ENCODE data around the gene COL5A2.

COL5A2 gene

GRCh38 chr2:189046320-189046719, 133.2 kb downstream of the COL5A2 start:
- no peak for DNase-seq

DNA sequence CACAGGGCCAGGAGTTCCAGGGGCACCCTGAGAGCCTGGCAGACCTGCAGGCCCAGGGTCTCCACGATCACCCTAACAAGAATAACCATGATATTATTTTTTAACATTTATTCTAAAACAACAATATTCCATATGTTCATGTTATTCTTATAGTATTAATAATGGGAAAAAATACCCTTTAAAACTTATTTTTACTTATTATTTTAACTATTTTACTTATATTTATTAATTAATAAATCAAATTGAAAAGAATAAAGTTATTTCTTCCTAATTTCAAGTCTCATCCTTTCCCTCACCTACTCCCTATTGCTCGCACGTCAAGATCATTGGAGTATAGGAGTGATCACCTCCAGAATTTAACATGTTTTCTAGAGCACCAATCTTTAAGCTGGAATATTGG, 133.7 kb downstream of the COL5A2 start:
- DNase-seq: no peak

- no peak for DNase-seq
Measured at GRCh38 chr2:189037518-189037917, 142.0 kb downstream of the COL5A2 start.

DNA sequence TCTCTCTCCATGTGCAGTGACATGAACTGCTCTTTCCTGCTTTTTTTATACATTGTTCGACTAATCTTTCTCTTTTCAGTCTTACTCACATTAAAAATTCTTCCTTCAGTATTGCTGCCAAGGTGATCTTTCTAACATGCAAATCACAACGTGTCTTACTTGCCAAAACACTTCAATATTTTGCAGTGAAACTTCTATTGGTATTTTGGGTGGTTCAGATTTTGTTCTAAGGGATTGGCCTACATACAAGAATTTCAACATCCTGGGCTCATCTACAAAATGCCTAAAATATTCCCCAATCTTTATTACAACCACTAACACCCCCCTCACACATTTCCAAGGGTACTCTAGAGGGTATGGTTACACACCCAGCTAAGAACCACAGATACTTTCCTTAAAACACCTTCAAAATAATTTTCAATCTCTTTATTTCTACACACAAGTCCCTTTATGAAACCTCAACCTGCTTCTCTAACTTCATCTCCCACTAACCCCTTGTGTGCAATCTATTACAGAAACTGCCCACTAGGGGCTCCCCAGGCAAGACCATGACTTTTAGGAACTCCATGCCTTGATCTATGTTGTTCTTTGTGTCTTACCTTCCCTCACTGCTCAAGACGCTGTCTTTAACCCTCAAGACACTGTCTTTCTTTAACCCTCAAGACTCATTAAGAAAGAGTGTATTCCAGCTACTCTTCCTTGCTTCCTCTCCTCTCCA, 154.5 kb downstream of the COL5A2 start:
- DNase-seq: no peak

DNA sequence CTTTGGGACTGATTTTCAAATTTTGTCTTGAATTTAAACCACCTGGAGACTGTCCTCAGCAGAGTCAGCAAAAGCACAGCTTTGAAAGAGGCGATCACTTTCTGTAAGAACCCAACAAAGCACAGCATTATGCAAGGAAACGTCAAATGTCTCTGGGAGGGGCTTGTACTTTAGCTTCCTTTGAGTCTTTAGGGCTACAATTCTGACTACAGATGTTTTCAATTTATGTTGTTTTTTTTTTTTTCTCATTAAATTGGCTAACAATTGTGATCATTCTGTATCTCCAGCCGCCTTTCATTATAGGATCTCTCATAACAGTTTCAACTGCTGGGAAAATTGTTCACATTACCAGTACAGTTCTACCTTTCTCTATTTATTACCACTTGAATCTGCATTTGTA, 157.1 kb downstream of the COL5A2 start:
- no peak for DNase-seq

DNA sequence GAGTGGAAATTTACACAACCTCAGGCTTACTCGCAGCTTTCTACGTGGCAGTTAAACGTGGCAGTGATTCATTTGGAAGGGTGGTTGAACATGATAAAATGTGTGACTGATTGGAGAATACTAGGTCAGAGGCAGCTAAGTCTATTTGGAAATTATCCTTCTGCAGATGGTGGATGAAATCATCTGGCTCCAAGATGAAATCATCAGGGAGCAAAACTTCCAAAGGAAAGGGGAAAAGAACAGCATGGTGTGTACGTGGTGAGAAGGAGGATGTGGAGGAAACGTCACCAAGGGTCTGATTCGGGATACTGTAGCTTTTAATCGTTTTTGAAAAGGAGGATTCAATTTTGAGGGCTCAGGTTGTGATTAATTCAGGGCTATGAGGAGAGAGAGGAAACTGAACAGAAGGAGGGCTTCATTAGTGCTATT, 157.5 kb downstream of the COL5A2 start:
- DNase-seq: no peak

GRCh38 chr2:189020179-189020578, 159.4 kb downstream of the COL5A2 start:
- no peak for DNase-seq

GRCh38 chr2:189018631-189019030, 160.9 kb downstream of the COL5A2 start:
- DNase-seq: no peak

GRCh38 chr2:189016311-189016861, 163.2 kb downstream of the COL5A2 start:
- no peak for DNase-seq

GRCh38 chr2:189015359-189015758, 164.2 kb downstream of the COL5A2 start:
- DNase-seq: no peak

- DNase-seq: no peak
Measured at GRCh38 chr2:189014449-189015138, 165.0 kb downstream of the COL5A2 start.

DNA sequence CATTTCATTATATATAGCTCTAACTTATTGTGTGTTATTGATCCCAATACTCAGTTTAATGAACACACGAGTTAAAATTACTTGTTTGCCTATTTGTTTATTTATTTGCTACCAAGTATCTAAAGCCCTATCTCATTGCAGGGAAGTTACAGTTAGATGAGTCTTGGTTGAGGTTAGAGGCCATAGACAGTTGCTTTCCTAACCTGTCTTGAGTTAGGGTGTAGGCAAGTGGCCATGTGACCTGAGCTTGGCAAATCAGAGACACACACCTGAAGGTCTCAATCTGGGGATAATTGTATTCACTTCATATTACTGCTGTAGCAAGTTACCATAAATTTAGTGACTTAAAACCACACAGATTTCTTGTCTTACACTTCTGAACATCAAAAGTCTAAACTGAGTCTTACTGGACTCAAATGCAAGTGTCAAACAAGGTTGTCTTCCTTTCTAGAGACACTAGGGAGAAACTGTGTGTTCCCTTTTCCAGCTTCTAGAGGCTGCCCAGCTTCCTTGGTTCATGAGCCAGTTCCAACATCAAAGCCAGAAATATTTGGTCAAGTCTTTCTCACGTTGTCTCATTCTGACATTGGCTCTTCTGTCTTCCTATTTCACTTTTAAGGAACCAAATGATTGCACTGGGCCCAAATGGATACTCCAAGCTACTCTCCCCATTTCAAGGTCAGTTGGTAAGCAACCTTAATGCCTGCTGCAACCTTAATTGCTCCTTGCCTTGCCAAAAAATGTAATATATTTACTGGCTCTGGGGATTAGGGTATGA, 165.7 kb downstream of the COL5A2 start:
- DNase-seq: no peak

- no peak for DNase-seq
Measured at GRCh38 chr2:189013031-189013430, 166.5 kb downstream of the COL5A2 start.

GRCh38 chr2:189012351-189012750, 167.2 kb downstream of the COL5A2 start:
- no peak for DNase-seq

- no peak for DNase-seq
Measured at GRCh38 chr2:189010536-189010935, 169.0 kb downstream of the COL5A2 start.

- DNase-seq: no peak
Measured at GRCh38 chr2:189008555-189009262, 170.9 kb downstream of the COL5A2 start.

DNA sequence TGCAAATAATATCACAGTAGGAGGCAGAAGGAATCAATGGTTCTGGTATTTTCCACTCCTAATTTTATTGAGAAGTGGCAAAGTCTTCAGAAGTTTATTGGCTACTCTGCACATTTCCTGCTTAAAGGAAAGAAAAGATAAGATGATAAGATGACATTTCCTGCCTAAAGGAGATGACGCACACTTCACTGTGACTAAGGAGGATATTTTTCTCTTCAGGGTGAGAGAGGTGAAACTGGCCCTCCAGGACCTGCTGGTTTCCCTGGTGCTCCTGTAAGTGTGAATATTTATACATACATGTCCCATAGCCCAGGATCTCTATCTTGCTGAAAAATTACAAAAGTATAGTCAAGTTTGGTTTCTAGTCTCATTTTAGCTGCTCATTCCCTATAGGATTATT, 177.5 kb downstream of the COL5A2 start:
- DNase-seq: no peak

- DNase-seq: no peak
Measured at GRCh38 chr2:189000221-189000620, 179.3 kb downstream of the COL5A2 start.

GRCh38 chr2:188997263-188997662, 182.3 kb downstream of the COL5A2 start:
- no peak for DNase-seq

- DNase-seq: no peak
Measured at GRCh38 chr2:188993247-188993646, 186.3 kb downstream of the COL5A2 start.

DNA sequence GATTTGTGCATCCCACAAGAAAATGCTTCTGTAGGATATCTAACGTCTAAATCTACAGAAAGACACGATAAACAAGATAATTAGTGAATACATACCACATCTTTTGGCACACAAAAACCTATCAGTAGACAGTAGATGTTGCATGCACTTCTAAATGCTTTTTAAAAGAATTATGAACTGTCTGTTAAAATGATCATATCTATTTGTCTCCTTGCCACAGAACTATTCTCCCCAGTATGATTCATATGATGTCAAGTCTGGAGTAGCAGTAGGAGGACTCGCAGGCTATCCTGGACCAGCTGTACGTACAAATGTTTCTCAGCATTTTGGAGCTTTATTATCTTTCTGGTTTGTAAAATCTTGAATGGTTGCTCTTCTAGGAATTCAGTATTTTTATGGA, 192.7 kb downstream of the COL5A2 start:
- DNase-seq: no peak

- DNase-seq: no peak
Measured at GRCh38 chr2:188984680-188985079, 194.9 kb downstream of the COL5A2 start.

- no peak for DNase-seq
Measured at GRCh38 chr2:188984065-188984491, 195.5 kb downstream of the COL5A2 start.
